Osteoblast (primary cell): ENCODE results near the gene THOC3. TPM values are rescaled to one million over a fixed set of nuclear protein-coding genes. Genes with fewer than 3 reads are reported as not detected.
"Not testable (repeated sequence)": the region's sequence is repeated elsewhere in the genome, so short reads cannot be mapped to it uniquely, and the experiment has no call there.

Source experiments
- DNase-seq: peaks from one replicate; pipeline ENCODE4 v3.0.0; 2011; ENCODE audit warnings: low spot score, mixed read lengths; ENCODE audit not compliant: insufficient read length; ENCODE audit errors: missing footprints
- H2AFZ ChIP-seq: 2 replicates; pipeline ENCODE4 v1.6.0; 2011; ENCODE audit warnings: mild to moderate bottlenecking, low read length
- H3K27ac ChIP-seq: 2 replicates; pipeline ENCODE4 v1.5.1; 2011; ENCODE audit warnings: mild to moderate bottlenecking, low read depth, low read length, moderate library complexity
- H3K27me3 ChIP-seq: 2 replicates; pipeline ENCODE4 v1.6.0; 2012; ENCODE audit warnings: mild to moderate bottlenecking, control low read depth, inconsistent platforms, low read length, moderate library complexity; ENCODE audit not compliant: insufficient read depth
- H3K36me3 ChIP-seq: 2 replicates; pipeline ENCODE4 v1.5.1; 2011; ENCODE audit warnings: mild to moderate bottlenecking, low read length, control low read depth, moderate library complexity; ENCODE audit not compliant: insufficient read depth
- H3K4me1 ChIP-seq: 2 replicates; pipeline ENCODE4 v1.5.1; 2011; ENCODE audit warnings: mild to moderate bottlenecking, low read length, control low read depth, moderate library complexity; ENCODE audit not compliant: insufficient read depth
- H3K4me2 ChIP-seq: 2 replicates; pipeline ENCODE4 v1.6.0; 2011; ENCODE audit warnings: mild to moderate bottlenecking, low read length; ENCODE audit not compliant: insufficient read depth
- H3K4me3 ChIP-seq: fragments of 200-600 bp; sonication (generic); 3 replicates; pipeline ENCODE4 v1.5.1; 2012; ENCODE audit warnings: mild to moderate bottlenecking, low read length, inconsistent platforms; ENCODE audit not compliant: insufficient read depth
- H3K79me2 ChIP-seq: 2 replicates; pipeline ENCODE4 v1.6.0; 2012; ENCODE audit warnings: mild to moderate bottlenecking, low read length, control low read depth, inconsistent platforms; ENCODE audit not compliant: insufficient read depth
- H3K9me3 ChIP-seq: 2 replicates; pipeline ENCODE4 v1.5.1; 2011; ENCODE audit warnings: low read depth, low read length, control low read depth
- H4K20me1 ChIP-seq: 2 replicates; pipeline ENCODE4 v1.6.0; 2012; ENCODE audit warnings: mild to moderate bottlenecking, low read length, control low read depth; ENCODE audit not compliant: insufficient read depth
- total RNA-seq: library from RNA; depleted of rRNA; stranded (reverse); fragments of >200 nt; gene quantifications from 2 replicates; pipeline ENCODE4 v1.2.3, GENCODE V29; 2012

THOC3 gene
- total RNA-seq, 1 donor: 24.2 TPM

DNA sequence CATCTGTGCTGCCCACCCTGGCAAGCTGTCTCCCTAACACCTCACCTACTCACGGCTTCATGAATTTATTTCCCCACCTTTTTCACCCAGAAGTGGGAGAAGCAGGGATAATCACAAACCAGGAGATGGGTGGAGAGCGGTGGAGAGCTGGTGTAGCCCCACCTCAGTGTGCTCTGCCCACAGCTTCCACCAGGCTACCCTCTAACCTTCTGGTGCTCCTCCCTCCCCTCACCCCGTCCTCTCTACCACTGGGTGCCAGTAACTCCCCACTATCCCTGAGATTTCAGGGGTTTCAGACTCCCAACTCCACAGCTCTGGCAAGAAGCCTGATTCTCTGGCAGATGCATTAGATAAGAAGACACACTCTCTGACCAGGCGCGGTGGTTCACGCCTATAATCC is 28.7 kb upstream of the THOC3 start:
- H3K27ac ChIP-seq, H3K79me2 ChIP-seq, H2AFZ ChIP-seq, H3K4me1 ChIP-seq, H3K4me3 ChIP-seq, H3K36me3 ChIP-seq, H3K4me2 ChIP-seq, H3K9me3 ChIP-seq, DNase-seq, H3K27me3 ChIP-seq, H4K20me1 ChIP-seq: not testable (repeated sequence)

DNA sequence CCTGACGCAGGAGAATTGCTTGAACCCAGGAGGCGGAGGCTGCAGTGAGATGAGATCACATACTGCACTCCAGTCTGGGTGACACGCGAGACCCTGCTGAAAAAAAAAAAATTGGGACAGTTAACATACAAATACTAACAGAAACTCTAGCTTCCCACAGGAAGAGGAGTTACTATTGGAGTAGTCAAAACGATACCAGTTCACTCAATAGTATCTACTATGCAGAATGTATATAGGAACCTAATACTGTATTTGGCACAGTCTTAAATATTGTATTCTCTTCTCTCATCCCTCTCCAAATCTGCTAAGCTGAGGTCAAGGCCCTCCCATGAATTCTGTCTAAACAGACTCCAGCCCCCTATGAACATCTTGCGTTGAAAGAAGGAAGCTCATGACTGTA is 27.4 kb upstream of the THOC3 start:
- not testable (repeated sequence) for H3K79me2 ChIP-seq, H3K4me3 ChIP-seq, H4K20me1 ChIP-seq, H3K36me3 ChIP-seq, H3K4me2 ChIP-seq, H3K27me3 ChIP-seq, H3K27ac ChIP-seq, DNase-seq, H3K4me1 ChIP-seq, H3K9me3 ChIP-seq, H2AFZ ChIP-seq

DNA sequence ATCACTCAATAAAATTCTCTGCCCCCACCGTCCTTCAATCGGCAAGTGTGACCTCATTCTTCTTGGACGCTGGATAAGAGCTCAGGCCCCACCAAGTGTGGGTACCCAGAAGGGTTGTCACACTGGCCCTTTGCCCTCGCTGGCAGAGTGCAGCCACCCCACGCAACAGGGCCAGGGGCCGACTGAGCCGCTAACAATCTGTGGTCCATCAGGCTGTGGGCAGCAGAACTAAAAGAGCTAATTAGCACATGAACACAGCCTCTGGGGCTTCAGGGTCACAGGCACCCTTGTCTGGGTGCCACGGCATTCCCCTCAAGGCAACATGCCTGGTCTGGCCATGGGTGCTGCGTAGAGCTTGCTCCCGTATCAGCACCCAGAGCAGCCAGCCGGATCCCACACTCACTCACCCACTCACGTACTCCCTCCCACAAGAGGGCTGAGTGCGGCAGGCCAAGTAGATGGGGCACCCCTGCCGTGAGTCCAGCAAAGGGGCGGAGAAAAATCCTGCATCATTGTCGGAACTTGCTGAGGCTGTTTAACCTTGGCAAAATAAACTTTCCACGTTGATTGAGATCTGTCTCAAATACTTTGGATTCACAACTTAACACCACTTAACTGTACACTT is 11.4 kb upstream of the THOC3 start:
- H3K9me3 ChIP-seq, DNase-seq, H4K20me1 ChIP-seq, H3K27ac ChIP-seq, H2AFZ ChIP-seq, H3K79me2 ChIP-seq, H3K36me3 ChIP-seq, H3K27me3 ChIP-seq, H3K4me1 ChIP-seq, H3K4me2 ChIP-seq, H3K4me3 ChIP-seq: not testable (repeated sequence)

DNA sequence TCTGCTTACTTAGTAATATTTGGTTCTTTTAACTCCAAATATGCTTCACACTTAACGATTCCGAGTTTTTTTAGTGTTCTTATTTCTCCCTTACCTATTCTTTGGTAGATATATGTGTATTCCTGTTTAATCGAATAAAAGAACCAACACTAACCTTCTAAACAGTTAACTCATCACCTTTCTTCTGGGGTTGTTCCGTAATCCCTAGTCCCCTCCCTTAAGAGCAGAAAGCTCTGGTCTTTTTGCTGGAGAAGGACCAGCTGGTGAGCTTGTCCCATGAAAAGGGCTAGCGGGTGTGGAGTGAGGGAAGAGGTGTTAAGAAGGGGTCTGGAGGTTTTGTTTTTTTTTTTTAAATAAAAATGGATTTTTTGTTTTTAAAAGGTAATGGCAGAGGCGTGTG is 266 bp upstream of the THOC3 start:
- not testable (repeated sequence) for H3K4me1 ChIP-seq, H2AFZ ChIP-seq, H3K79me2 ChIP-seq, DNase-seq, H3K27ac ChIP-seq, H3K27me3 ChIP-seq, H3K9me3 ChIP-seq, H3K36me3 ChIP-seq, H4K20me1 ChIP-seq
- peak overlapping the region; percentile 74 for H3K4me3 ChIP-seq
- H3K4me2 ChIP-seq: peak overlapping the region; percentile 61

DNA sequence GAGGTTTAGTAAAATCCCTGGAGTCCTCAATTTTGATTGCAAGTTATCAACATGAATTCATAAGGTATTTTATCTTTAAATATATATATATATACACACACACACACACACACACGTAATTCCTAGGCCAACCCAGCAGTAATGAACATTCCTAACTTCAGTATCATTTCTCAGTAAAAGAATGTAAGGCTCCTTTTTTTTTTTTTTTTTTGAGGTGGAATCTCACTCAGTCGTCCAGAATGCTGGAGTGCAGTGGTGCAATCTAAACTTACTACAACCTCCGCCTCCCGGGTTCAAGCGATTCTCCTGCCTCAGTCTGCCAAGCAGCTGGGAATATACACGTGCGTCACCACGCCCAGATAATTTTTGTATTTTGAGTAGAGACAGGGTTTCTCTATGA is 5.8 kb downstream of the THOC3 start:
- H3K9me3 ChIP-seq, H3K27ac ChIP-seq, H3K36me3 ChIP-seq, H4K20me1 ChIP-seq, DNase-seq, H3K79me2 ChIP-seq, H3K27me3 ChIP-seq, H3K4me2 ChIP-seq, H2AFZ ChIP-seq, H3K4me1 ChIP-seq, H3K4me3 ChIP-seq: not testable (repeated sequence)

DNA sequence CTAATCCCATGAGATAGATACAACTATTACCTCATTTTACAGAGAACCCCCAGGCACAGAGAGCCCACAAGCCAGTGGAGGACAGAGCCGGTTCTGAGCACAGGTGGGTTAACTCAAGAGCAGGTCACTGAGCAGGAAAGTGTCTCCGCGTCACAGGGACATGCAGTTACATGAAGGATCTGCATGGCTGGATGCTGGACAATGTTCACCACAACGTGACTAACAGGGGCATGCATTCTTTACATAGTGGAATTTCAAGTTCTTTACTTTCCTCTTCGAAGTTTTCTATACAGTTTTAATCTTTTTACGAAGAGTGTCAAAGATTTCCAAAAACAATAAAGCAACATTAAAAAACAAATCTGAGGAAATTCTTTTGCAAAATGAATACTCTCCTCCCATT is 7.9 kb downstream of the THOC3 start:
- not testable (repeated sequence) for H3K4me3 ChIP-seq, H2AFZ ChIP-seq, H3K4me2 ChIP-seq, H3K27me3 ChIP-seq, H3K79me2 ChIP-seq, H3K9me3 ChIP-seq, H4K20me1 ChIP-seq, H3K36me3 ChIP-seq, H3K27ac ChIP-seq, H3K4me1 ChIP-seq, DNase-seq

DNA sequence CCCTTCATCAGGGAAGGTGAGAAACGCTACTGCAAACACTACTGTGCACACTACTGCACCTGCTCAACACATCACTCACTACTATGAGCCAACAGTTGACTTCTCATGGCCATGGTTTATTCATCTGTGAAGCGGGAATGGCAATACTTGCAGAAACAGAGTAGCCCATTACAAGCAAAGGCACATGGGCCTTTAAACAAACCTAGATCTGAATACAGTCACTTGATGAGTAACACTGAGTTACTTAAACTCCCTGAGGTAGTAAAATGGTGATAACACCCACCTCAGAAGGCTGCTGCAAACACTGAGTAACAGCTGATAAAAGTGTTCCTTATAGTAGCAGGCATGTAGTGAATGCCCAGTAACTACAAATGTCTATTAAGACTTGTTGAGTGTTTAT is 9.6 kb downstream of the THOC3 start:
- H4K20me1 ChIP-seq, H2AFZ ChIP-seq, H3K27me3 ChIP-seq, H3K79me2 ChIP-seq, H3K4me3 ChIP-seq, H3K27ac ChIP-seq, H3K4me1 ChIP-seq, H3K4me2 ChIP-seq, DNase-seq, H3K36me3 ChIP-seq, H3K9me3 ChIP-seq: not testable (repeated sequence)

DNA sequence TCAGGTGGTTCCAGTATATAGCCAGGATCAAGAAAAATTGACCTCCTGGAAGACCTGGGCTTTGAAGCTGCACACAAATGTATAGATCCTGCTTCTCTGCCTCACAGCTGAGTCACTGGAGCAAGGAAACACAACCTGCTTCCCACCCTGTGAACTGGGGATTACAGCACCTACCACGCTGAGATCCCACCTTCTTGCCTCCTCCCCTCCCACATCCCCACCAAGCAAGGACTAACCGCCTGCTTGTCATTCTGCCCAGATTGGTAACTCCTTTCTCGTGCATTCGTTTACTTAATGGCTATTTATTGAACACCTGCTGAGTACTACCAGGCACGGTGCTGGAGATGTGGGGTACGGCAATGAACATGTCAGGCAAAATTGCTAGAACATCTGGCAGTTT is 14.0 kb downstream of the THOC3 start:
- H3K9me3 ChIP-seq, H3K4me1 ChIP-seq, H3K27ac ChIP-seq, H3K27me3 ChIP-seq, DNase-seq, H3K36me3 ChIP-seq, H3K4me2 ChIP-seq, H3K79me2 ChIP-seq, H3K4me3 ChIP-seq, H4K20me1 ChIP-seq, H2AFZ ChIP-seq: not testable (repeated sequence)

DNA sequence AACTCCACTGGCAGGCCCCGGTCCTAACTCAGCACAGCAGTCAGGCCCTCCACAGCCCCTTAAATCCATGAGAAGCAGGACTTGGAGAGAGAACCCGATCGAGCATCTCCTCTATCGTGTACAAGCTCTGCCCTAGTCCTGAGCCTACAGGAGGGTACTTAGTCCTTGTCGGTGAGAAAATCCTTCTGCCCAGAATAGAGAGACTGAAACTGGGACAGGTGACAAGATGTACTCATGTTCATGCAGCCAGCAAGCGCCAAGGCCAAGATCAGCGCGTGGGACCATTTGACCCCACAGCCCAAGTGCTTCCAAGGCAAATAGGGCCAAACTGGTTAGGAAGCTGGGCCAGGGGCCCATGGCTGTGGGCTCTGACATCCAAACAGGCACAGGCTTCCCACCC is 15.3 kb downstream of the THOC3 start:
- not testable (repeated sequence) for H4K20me1 ChIP-seq, H3K4me1 ChIP-seq, DNase-seq, H2AFZ ChIP-seq, H3K4me2 ChIP-seq, H3K9me3 ChIP-seq, H3K27me3 ChIP-seq, H3K36me3 ChIP-seq, H3K79me2 ChIP-seq, H3K4me3 ChIP-seq, H3K27ac ChIP-seq
